HEK293 (cell line): ENCODE measurements around the gene DHX32.

ENCODE experiments used
- CTCF ChIA-PET: fragments of 350-600 bp; formaldehyde crosslinking; extraction: SDS; loops from one replicate; lab custom pipeline; 2021; ENCODE audit warnings: antibody characterized with exemption; lab: Yijun Ruan, JAX
- POLR2A ChIA-PET: fragments of 300-600 bp; formaldehyde crosslinking; extraction: SDS; loops from one replicate; lab custom pipeline; 2020; ENCODE audit warnings: antibody characterized with exemption, inconsistent platforms; lab: Yijun Ruan, JAX
- H3K27ac ChIP-seq: fragments of 200-500 bp; sonication (Bioruptor generic); 2 replicates; pipeline ENCODE4 v1.5.1; 2014; ENCODE audit warnings: low read depth, low read length, control low read depth, inconsistent platforms; ENCODE audit errors: extremely low read depth
- H3K36me3 ChIP-seq, 2 experiments: fragments of 200-500 bp in 1 of 2; sonication (Bioruptor generic) in 1 of 2; 1 replicate in 1 of 2; 2 replicates in 1 of 2; pipeline ENCODE4 v1.5.1; 2014 to 2017; ENCODE audit warnings: inconsistent platforms in 2 of 2, low read length in 2 of 2; ENCODE audit not compliant: control insufficient read depth in 2 of 2, insufficient read depth in 1 of 2
- H3K4me1 ChIP-seq: fragments of 200-500 bp; sonication (Bioruptor generic); 2 replicates; pipeline ENCODE4 v1.5.1; 2014; ENCODE audit warnings: mild to moderate bottlenecking, low read length, inconsistent platforms; ENCODE audit not compliant: control insufficient read depth, insufficient read depth
- H3K4me3 ChIP-seq: 2 replicates; pipeline ENCODE4 v1.5.1; 2011; ENCODE audit warnings: low read depth, mild to moderate bottlenecking, control low read depth, low read length, moderate library complexity
- H3K9me3 ChIP-seq: fragments of 200-500 bp; sonication (Bioruptor generic); 2 replicates; pipeline ENCODE4 v1.5.1; 2014; ENCODE audit warnings: low read depth, low read length, inconsistent platforms; ENCODE audit not compliant: control insufficient read depth, insufficient read depth
- AEBP2 ChIP-seq: fragments of 450-650 bp; formaldehyde crosslinking; IDR thresholded peaks from 2 replicates; pipeline ENCODE4 v1.5.1; 2016; ENCODE audit warnings: missing biosample characterization, missing genetic modification characterization, borderline replicate concordance
- GFI1B ChIP-seq: fragments of 450-650 bp; formaldehyde crosslinking; IDR thresholded peaks from 2 replicates; pipeline ENCODE4 v1.5.1; 2016; ENCODE audit warnings: missing biosample characterization, missing genetic modification characterization
- GLI4 ChIP-seq: fragments of 450-650 bp; formaldehyde crosslinking; IDR thresholded peaks from 2 replicates; pipeline ENCODE4 v1.5.1; 2016; ENCODE audit warnings: missing biosample characterization, missing genetic modification characterization
- GLIS1 ChIP-seq: fragments of 450-650 bp; formaldehyde crosslinking; IDR thresholded peaks from 2 replicates; pipeline ENCODE4 v1.5.1; 2016; ENCODE audit warnings: missing biosample characterization, missing genetic modification characterization
- KLF17 ChIP-seq: fragments of 450-650 bp; formaldehyde crosslinking; IDR thresholded peaks from 2 replicates; pipeline ENCODE4 v1.5.1; 2016; ENCODE audit warnings: missing biosample characterization, missing genetic modification characterization
- OSR2 ChIP-seq: fragments of 450-650 bp; formaldehyde crosslinking; IDR thresholded peaks from 2 replicates; pipeline ENCODE4 v1.5.1; 2016; ENCODE audit warnings: missing biosample characterization, missing genetic modification characterization
- SP3 ChIP-seq: fragments of 450-650 bp; formaldehyde crosslinking; IDR thresholded peaks from 2 replicates; pipeline ENCODE4 v1.5.1; 2016; ENCODE audit warnings: missing biosample characterization, missing genetic modification characterization
- YY1 ChIP-seq: fragments of 450-650 bp; formaldehyde crosslinking; IDR thresholded peaks from 2 replicates; pipeline ENCODE4 v1.5.1; 2018; ENCODE audit warnings: missing biosample characterization, missing genetic modification characterization
- ZFP37 ChIP-seq: fragments of 450-650 bp; formaldehyde crosslinking; IDR thresholded peaks from 2 replicates; pipeline ENCODE4 v1.5.1; 2016; ENCODE audit warnings: missing biosample characterization, missing genetic modification characterization
- ZNF133 ChIP-seq: fragments of 450-650 bp; formaldehyde crosslinking; IDR thresholded peaks from 2 replicates; pipeline ENCODE4 v1.5.1; 2016; ENCODE audit warnings: missing biosample characterization, missing genetic modification characterization
- ZNF214 ChIP-seq: fragments of 450-650 bp; formaldehyde crosslinking; IDR thresholded peaks from 2 replicates; pipeline ENCODE4 v1.5.1; 2017; ENCODE audit warnings: missing biosample characterization, mild to moderate bottlenecking, missing genetic modification characterization, borderline replicate concordance
- ZNF239 ChIP-seq: fragments of 450-650 bp; formaldehyde crosslinking; IDR thresholded peaks from 2 replicates; pipeline ENCODE4 v1.5.1; 2016; ENCODE audit warnings: missing biosample characterization, missing genetic modification characterization
- ZNF266 ChIP-seq: fragments of 450-650 bp; formaldehyde crosslinking; IDR thresholded peaks from 2 replicates; pipeline ENCODE4 v1.5.1; 2016; ENCODE audit warnings: missing biosample characterization, missing genetic modification characterization, low read depth
- ZNF274 ChIP-seq, 2 experiments: fragments of 200-500 bp in 1 of 2; fragments of 450-650 bp in 1 of 2; sonication (Bioruptor generic) in 1 of 2; formaldehyde crosslinking in 1 of 2; IDR thresholded peaks; 2 replicates each; pipeline versions ENCODE4 v1.5.1 to v1.6.1; 2014 to 2016; ENCODE audit warnings: borderline replicate concordance in 1 of 2, inconsistent platforms in 1 of 2, low read length in 1 of 2, missing biosample characterization in 1 of 2, missing genetic modification characterization in 1 of 2
- ZNF335 ChIP-seq: fragments of 450-650 bp; formaldehyde crosslinking; conservative IDR thresholded peaks from 2 replicates; pipeline ENCODE4 v1.5.1; 2016; ENCODE audit warnings: missing biosample characterization, missing genetic modification characterization
- ZNF404 ChIP-seq: fragments of 450-650 bp; formaldehyde crosslinking; IDR thresholded peaks from 2 replicates; pipeline ENCODE4 v1.5.1; 2017; ENCODE audit warnings: missing biosample characterization, missing genetic modification characterization
- ZNF433 ChIP-seq: fragments of 450-650 bp; formaldehyde crosslinking; IDR thresholded peaks from 2 replicates; pipeline ENCODE4 v1.5.1; 2016; ENCODE audit warnings: missing biosample characterization, missing genetic modification characterization, low read depth
- ZNF449 ChIP-seq: fragments of 450-650 bp; formaldehyde crosslinking; IDR thresholded peaks from 2 replicates; pipeline ENCODE4 v1.5.1; 2017; ENCODE audit warnings: missing biosample characterization, mild to moderate bottlenecking, missing genetic modification characterization, moderate library complexity
- ZNF473 ChIP-seq: fragments of 450-650 bp; formaldehyde crosslinking; IDR thresholded peaks from 2 replicates; pipeline ENCODE4 v1.5.1; 2017; ENCODE audit warnings: missing biosample characterization, missing genetic modification characterization
- ZNF510 ChIP-seq: fragments of 450-650 bp; formaldehyde crosslinking; IDR thresholded peaks from 2 replicates; pipeline ENCODE4 v1.5.1; 2018; ENCODE audit warnings: mild to moderate bottlenecking, missing genetic modification characterization, missing biosample characterization; ENCODE audit not compliant: insufficient replicate concordance
- ZNF561 ChIP-seq: fragments of 450-650 bp; IDR thresholded peaks from 2 replicates; pipeline ENCODE4 v1.5.1; 2018; ENCODE audit warnings: missing biosample characterization, missing genetic modification characterization, borderline replicate concordance
- ZNF785 ChIP-seq: fragments of 450-650 bp; formaldehyde crosslinking; IDR thresholded peaks from 2 replicates; pipeline ENCODE4 v1.5.1; 2016; ENCODE audit warnings: missing biosample characterization, missing genetic modification characterization
- TF ChIP-seq, protein P1 (sequence below): fragments of 450-650 bp; formaldehyde crosslinking; IDR thresholded peaks from 2 replicates; pipeline ENCODE4; 2016; ENCODE audit warnings: missing biosample characterization, missing genetic modification characterization
- TF ChIP-seq, protein P2 (sequence below): fragments of 450-650 bp; formaldehyde crosslinking; IDR thresholded peaks from 2 replicates; pipeline ENCODE4 v1.5.1; 2017; ENCODE audit warnings: missing biosample characterization, missing genetic modification characterization

DHX32 gene

GRCh38 chr10:125822878-125823662 lies 58.0 kb downstream of the DHX32 start, which contains the start of the genes BCCIP and UROS (continued):
- TF ChIP-seq ZNF133 (tag by site-specific recombination) (no peak), AEBP2 (no peak)

GRCh38 chr10:125820701-125821100 lies 60.4 kb downstream of the DHX32 start:
- Histone ChIP-seq H3K4me3 (no peak overlapping the region), H3K4me1 (peaks cover 10% of the 10 kb centered on the region; the same call in 1 of the 2 replicates), H3K9me3 (no peaks in the 10 kb centered on the region), H3K27ac (no peak overlapping the region), H3K36me3 (peaks cover 0 to 20% of the 10 kb centered on the region in 2 experiments; a peak in 1 of 3 replicates)
- ChIA-PET CTCF (no interaction called here), POLR2A (no interaction called here)
- no peak for TF ChIP-seq ZNF266 (tag by site-specific recombination)
- TF ChIP-seq ZNF561 (tag by site-specific recombination), result no peak
- no peak for TF ChIP-seq ZNF239 (tag by site-specific recombination)
- TF ChIP-seq ZNF473 (tag by site-specific recombination), result no peak
- no peak for TF ChIP-seq ZNF274 (IDR thresholded peaks at IDR 0.05; ENCODE audit: low read length)
- no peak for TF ChIP-seq ZNF274 (tag by site-specific recombination; IDR thresholded peaks at IDR 0.05; ENCODE audit: borderline replicate concordance)
- TF ChIP-seq KLF17 (tag by site-specific recombination), result no peak
- no peak for TF ChIP-seq OSR2 (tag by site-specific recombination)
- no peak for TF ChIP-seq ZNF214 (tag by site-specific recombination)
- no peak for TF ChIP-seq ZNF785
- no peak for TF ChIP-seq ZNF510 (tag by site-specific recombination)
- TF ChIP-seq, protein P1, sequence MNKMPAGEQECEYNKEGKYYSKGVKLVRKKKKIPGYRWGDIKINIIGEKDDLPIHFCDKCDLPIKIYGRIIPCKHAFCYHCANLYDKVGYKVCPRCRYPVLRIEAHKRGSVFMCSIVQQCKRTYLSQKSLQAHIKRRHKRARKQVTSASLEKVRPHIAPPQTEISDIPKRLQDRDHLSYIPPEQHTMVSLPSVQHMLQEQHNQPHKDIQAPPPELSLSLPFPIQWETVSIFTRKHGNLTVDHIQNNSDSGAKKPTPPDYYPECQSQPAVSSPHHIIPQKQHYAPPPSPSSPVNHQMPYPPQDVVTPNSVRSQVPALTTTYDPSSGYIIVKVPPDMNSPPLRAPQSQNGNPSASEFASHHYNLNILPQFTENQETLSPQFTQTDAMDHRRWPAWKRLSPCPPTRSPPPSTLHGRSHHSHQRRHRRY, result no peak

DNA sequence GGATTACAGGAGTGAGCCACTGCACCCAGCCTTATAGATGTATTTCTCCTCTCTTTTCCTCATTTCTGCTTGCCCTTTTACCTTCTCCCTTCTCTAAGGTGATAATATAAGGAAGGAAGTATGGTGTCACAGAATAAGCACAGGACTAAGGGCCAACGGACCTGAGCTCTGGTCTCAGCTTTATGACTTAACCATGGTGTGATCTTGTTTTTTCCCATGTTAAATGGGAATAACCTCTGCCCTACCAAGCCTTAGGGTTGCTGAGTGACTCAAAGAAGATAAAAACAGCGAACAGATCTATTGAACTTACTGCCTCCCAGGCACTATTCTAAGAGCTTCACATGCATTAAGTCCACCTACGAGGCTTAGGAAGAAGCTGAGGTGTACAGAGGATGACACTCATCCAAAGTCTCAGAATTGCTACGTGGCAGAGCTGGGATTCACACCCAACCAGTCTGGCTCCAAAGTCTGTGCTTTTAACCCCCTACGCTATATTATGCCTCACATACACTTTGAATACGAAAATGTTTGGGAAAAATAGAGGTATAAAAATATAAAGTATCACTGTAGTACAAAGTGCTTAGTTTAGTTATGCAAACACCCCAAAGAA lies 63.6 kb downstream of the DHX32 start:
- Histone ChIP-seq H3K36me3 (peaks cover 9 to 36% of the 10 kb centered on the region in 2 experiments), H3K27ac (no peak overlapping the region), H3K9me3 (no peaks in the 10 kb centered on the region), H3K4me3 (no peak overlapping the region), H3K4me1 (no peaks in the 10 kb centered on the region)
- ChIA-PET POLR2A (interaction anchor here (1.2 kb wide), 1 partner anchor 9 kb away, joined by 4 read pairs; no protein-coding TSS in a partner anchor), CTCF (no interaction called here)
- TF ChIP-seq YY1 (tag by site-specific recombination), result no peak
- no peak for TF ChIP-seq ZNF404 (tag by site-specific recombination)
- TF ChIP-seq, protein P2, sequence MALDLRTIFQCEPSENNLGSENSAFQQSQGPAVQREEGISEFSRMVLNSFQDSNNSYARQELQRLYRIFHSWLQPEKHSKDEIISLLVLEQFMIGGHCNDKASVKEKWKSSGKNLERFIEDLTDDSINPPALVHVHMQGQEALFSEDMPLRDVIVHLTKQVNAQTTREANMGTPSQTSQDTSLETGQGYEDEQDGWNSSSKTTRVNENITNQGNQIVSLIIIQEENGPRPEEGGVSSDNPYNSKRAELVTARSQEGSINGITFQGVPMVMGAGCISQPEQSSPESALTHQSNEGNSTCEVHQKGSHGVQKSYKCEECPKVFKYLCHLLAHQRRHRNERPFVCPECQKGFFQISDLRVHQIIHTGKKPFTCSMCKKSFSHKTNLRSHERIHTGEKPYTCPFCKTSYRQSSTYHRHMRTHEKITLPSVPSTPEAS (tag by site-specific recombination), result no peak
- no peak for TF ChIP-seq ZNF433 (tag by site-specific recombination)
- no peak for TF ChIP-seq SP3
- no peak for TF ChIP-seq AEBP2
- no peak for TF ChIP-seq GLI4 (tag by site-specific recombination)
- TF ChIP-seq ZNF266 (tag by site-specific recombination), result no peak
- no peak for TF ChIP-seq ZNF449 (tag by site-specific recombination)
- no peak for TF ChIP-seq ZFP37 (tag by site-specific recombination)
- TF ChIP-seq ZNF335 (tag by site-specific recombination), result no peak
- no peak for TF ChIP-seq GLIS1 (tag by site-specific recombination)
- TF ChIP-seq GFI1B (tag by site-specific recombination), result no peak
